Heart left ventricle (tissue), 16 donors: ENCODE measurements around the gene SPATS2L. TPM values are rescaled to one million over a fixed set of nuclear protein-coding genes. Genes with fewer than 3 reads are reported as not detected.

Source experiments
- ATAC-seq, 4 donors: fragments of 200-7000 bp; cut with Tn5 transposase; one replicate each; pipeline ENCODE4 v1.9.1; 2020 to 2022; ENCODE audit warnings: moderate library complexity in 4 of 4, mild to moderate bottlenecking in 3 of 4, moderate number of reproducible peaks in 1 of 4
- DNase-seq, 5 donors: peaks; one replicate each; pipeline ENCODE4 v3.0.0-alpha.2; 2020
- H3K27ac ChIP-seq, 12 donors: fragments of 200-600 bp; sonication (generic) in 4 of 12; one replicate each; pipeline versions ENCODE4 v1.5.0 to v1.8.0; 2016 to 2022; ENCODE audit warnings: mild to moderate bottlenecking in 2 of 12
- H3K27me3 ChIP-seq, 9 donors: fragments of 200-600 bp; sonication (generic) in 2 of 9; one replicate each; pipeline versions ENCODE4 v1.5.1 to v1.8.0; 2016 to 2022; ENCODE audit warnings: mild to moderate bottlenecking in 3 of 9
- H3K36me3 ChIP-seq, 9 donors: fragments of 200-600 bp; sonication (generic) in 2 of 9; one replicate each; pipeline versions ENCODE4 v1.5.0 to v1.8.0; 2018 to 2022; ENCODE audit warnings: mild to moderate bottlenecking in 2 of 9
- H3K4me1 ChIP-seq, 12 donors: fragments of 200-600 bp; sonication (generic) in 4 of 12; one replicate each; pipeline versions ENCODE4 v1.5.0 to v1.8.0; 2016 to 2022; ENCODE audit warnings: mild to moderate bottlenecking in 3 of 12
- H3K4me3 ChIP-seq, 12 donors: fragments of 200-600 bp; sonication (generic) in 4 of 12; one replicate each; pipeline versions ENCODE4 v1.5.0 to v1.8.0; 2017 to 2022; ENCODE audit warnings: mild to moderate bottlenecking in 9 of 12, moderate library complexity in 4 of 12
- H3K9me3 ChIP-seq, 12 donors: fragments of 200-600 bp; sonication (generic) in 4 of 12; one replicate each; pipeline versions ENCODE4 v1.5.0 to v1.8.0; 2016 to 2022; ENCODE audit warnings: mild to moderate bottlenecking in 1 of 12
- CTCF ChIP-seq, 12 donors: fragments of 200-600 bp; sonication (generic) in 4 of 12; IDR thresholded peaks; one replicate each; pipeline versions ENCODE4 v1.5.0 to v1.8.0; 2018 to 2022; ENCODE audit warnings: antibody characterized with exemption in 12 of 12, mild to moderate bottlenecking in 5 of 12
- POLR2A ChIP-seq, 2 donors: fragments of 450-650 bp; IDR thresholded peaks; one replicate each; pipeline ENCODE4 v1.6.1; 2017; ENCODE audit warnings: antibody characterized with exemption in 2 of 2, mild to moderate bottlenecking in 2 of 2, moderate library complexity in 2 of 2
- WGBS, 4 donors: extraction: QIAGEN DNeasy Blood & Tissue Kit in 2 of 4; methylation state at CpG; one replicate each; pipeline versions ENCODE4 v1.1.5 to v1.1.7; 2013 to 2018; 5-methylcytosine and 5-hydroxymethylcytosine counted together
- intact Hi-C, 10 donors: fragments of 100-400 bp; cut with DNase I; formaldehyde crosslinking; loops; one replicate each; pipeline versions ENCODE4 v1.11.1 to v1.14.2; 2022
- polyA plus RNA-seq, 2 donors: library from polyadenylated mRNA; stranded (reverse); fragments of 200-250 nt; gene quantifications; one replicate each; pipeline ENCODE4 v1.2.3, GENCODE V29; 2013
- total RNA-seq, 9 donors: library from RNA; depleted of rRNA in 2 of 9; stranded (reverse); fragments of >200 nt in 2 of 9; fragmentation: NEBNext Ultra II Directional in 3 of 9; extraction: Animal tissue kit (Norgen Biotek cat#: 25700) in 3 of 9; gene quantifications; one replicate each; pipeline versions ENCODE4 v1.1.0 to v1.2.4, GENCODE V29; 2016 to 2023
- donor health status: ischemic (EF 13 %, LVEDD 7.1; RV severe dilation, severe dysfunction).
- donor health status: healthy with polysubstance abuse.
- donor health status: DM: no; HTN: yes; CAD: no.
- donor health status: DM: no; HTN: no; CAD: no.
- donor health status: ischemic (EF 25% LVEDD 6.9; RV normal size, moderate dysfunction).
- donor health status: ischemic (EF 25% LVEDD 5.7; RV mildly dilated, moderate dysfunction).
- donor health status: healthy.
- donor health status: DM: yes; HTN: yes; CAD: no.
- donor health status: ischemic (EF 35%, LVEDD 5.7; RV mildly dilated, moderate dysfunction).
- donor health status: nonischemic (EF 11% LVEDD 7.7; RV severe dilation, severe dysfunction).
- donor health status: DM: yes; HTN: yes; CAD: no.
- donor health status: PGD.
- donor health status: ischemic (EF 29% LVEDD 5.4; RV normal size, mild dysfunction).
- donor health status: nonischemic (EF 23%, LVEDD 6.1; RV moderate dilation, normal function).

The SPATS2L gene
- total and polyA plus RNA-seq, 11 donors: 34.9 to 177 (median 102) TPM

DNA sequence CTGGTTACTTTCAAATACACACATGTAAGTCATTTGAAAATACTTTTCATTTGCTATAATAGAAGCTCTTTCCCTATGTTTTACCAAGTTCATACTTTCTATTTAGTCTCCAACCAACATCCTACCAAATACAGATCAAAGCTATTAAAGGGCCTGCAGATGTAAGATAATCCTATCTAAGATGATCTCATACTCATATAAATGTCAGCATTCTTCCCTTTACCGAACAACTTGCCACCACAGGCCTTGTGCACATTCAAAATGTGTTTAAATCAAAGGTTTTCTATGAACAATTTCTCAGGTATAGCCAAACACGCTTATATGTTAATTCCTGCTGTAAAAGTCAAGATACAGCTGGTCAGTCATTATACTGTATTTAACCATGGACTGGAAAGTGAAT is 180.0 kb downstream of the SPATS2L start:
- DNase-seq (no peak), ATAC-seq (no peak)
- intact Hi-C loops: loop anchor here in 1 of 10 donors (10.0 kb wide), 1 partner anchor 182 kb away; the partner anchor contains the start of gene SPATS2L
- Histone ChIP-seq H3K4me1 (no peaks in the 10 kb centered on the region), H3K27me3 (no peaks in the 10 kb centered on the region), H3K9me3 (no peaks in the 10 kb centered on the region), H3K27ac (no peak overlapping the region), H3K4me3 (no peak overlapping the region), H3K36me3 (peaks cover 2 to 37% (median 25%) of the 10 kb centered on the region in 9 donors)
- TF ChIP-seq CTCF (IDR thresholded peaks at IDR 0.05) (no peak), POLR2A (IDR thresholded peaks at IDR 0.05) (no peak)
- whole genome bisulfite sequencing, 4 donors: 75 to 78% (median 76%) methylated on average over 2 of the region's 2 CpGs

DNA sequence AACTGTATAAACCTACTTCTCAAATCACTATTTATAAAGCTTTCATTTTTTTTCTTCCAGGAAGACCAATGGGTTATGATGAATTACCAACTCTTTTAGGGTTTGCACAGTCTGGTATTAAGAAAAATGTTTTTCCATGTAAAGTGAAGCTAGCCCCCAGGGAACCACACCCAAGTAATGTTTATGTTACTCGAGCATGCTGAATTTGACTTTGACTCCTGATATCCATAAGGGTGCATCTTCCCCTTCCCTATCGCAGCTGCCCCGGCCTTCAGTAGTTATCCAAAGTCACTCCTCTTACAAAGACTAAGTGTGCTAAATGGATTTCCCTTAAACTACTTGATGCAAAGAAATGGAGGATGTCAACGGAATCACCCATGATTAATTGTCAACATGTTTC is 181.7 kb downstream of the SPATS2L start:
- WGBS, 4 donors: 67 to 75% (median 71%) methylated on average over 4 of the region's 4 CpGs
- no peak for DNase-seq
- intact Hi-C loops: loop anchor here in 1 of 10 donors (10.0 kb wide), 1 partner anchor 183 kb away; the partner anchor contains the start of gene SPATS2L
- Histone ChIP-seq H3K4me1 (no peaks in the 10 kb centered on the region), H3K27me3 (no peaks in the 10 kb centered on the region), H3K9me3 (no peaks in the 10 kb centered on the region), H3K4me3 (no peak overlapping the region), H3K36me3 (peaks cover 2 to 53% (median 42%) of the 10 kb centered on the region in 9 donors), H3K27ac (no peak overlapping the region)
- TF ChIP-seq CTCF (IDR thresholded peaks at IDR 0.05) (no peak), POLR2A (IDR thresholded peaks at IDR 0.05) (no peak)
- no peak for ATAC-seq

- Histone ChIP-seq H3K4me1 (no peaks in the 10 kb centered on the region), H3K9me3 (no peaks in the 10 kb centered on the region), H3K27me3 (no peaks in the 10 kb centered on the region), H3K36me3 (peaks cover 2 to 70% (median 59%) of the 10 kb centered on the region in 9 donors), H3K4me3 (no peak overlapping the region), H3K27ac (no peak overlapping the region)
- no peak for ATAC-seq
- 94 to 96% (median 95%) methylated on average over 20 to 22 of the region's 22 CpGs for WGBS, 4 donors
- intact Hi-C loops: no loop called here
- no peak for DNase-seq
- TF ChIP-seq POLR2A (IDR thresholded peaks at IDR 0.05): no peak
- no peak for TF ChIP-seq CTCF (IDR thresholded peaks at IDR 0.05)
These were observed 183.5 kb downstream of the SPATS2L start for GRCh38 chr2:200490001-200490400.

DNA sequence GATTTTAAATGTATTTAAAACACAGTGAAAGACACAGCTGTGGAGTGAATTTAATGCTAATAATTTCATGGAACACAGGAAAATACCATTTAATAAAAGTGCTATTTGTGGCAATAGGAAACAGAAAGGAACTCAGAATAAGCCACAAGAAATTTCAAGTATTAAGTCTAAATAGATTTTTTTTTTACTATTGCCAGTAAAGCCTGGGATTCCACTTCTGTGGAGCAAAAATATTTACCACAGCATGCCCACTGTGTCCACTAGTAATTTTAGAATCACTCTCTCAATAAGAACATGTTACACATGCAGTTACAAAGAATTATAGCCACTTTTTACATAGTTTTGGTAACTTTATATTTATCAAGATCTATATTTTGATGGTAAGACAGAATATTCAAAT is 186.2 kb downstream of the SPATS2L start:
- no peak for DNase-seq
- no peak for TF ChIP-seq POLR2A (IDR thresholded peaks at IDR 0.05)
- TF ChIP-seq CTCF (IDR thresholded peaks at IDR 0.05): no peak
- Histone ChIP-seq H3K27me3 (no peaks in the 10 kb centered on the region), H3K36me3 (peaks cover 2 to 94% (median 83%) of the 10 kb centered on the region in 9 donors), H3K9me3 (no peaks in the 10 kb centered on the region), H3K4me1 (no peaks in the 10 kb centered on the region), H3K4me3 (no peak overlapping the region), H3K27ac (no peak overlapping the region)
- intact Hi-C loops: no loop called here
- no peak for ATAC-seq
